ENCODE data around the gene PTPN1.

The PTPN1 gene

DNA sequence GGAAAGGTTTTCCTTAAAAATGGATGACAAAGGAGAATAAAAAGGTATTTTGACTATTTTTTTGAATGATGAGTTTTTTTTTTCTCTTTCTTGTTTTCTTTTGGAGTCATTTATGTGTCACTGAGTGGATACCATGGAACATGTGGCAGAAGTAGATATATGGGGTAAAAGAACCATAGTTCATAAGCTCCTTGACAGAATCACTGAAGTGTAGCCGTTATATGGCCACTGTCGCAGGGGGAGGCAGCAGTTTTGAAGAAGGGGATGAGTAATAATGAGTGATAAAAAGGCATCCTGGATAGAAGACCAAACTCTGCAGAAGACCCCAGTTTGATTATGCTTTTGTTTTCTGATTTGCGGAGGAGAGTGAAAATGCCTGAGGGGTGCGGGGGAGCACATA lies 15.5 kb downstream of the PTPN1 start:
- Histone ChIP-seq H3K4me3 (ENCODE audit: low read length, poor library complexity, severe bottlenecking) (no peak overlapping the region), H3K4me2 (ENCODE audit: low read depth, low read length, poor library complexity, severe bottlenecking) (no peak overlapping the region), H3K4me1 (ENCODE audit: insufficient read depth, low read length, poor library complexity, severe bottlenecking) (peaks cover 51% of the 10 kb centered on the region), H3K9me3 (ENCODE audit: insufficient read depth, low read depth, low read length) (no peaks in the 10 kb centered on the region), H3F3A (ENCODE audit: low read depth) (no peaks in the 10 kb centered on the region), H4K20me1 (ENCODE audit: insufficient read depth, low read length, poor library complexity, severe bottlenecking) (peaks cover 35% of the 10 kb centered on the region), H3K79me2 (ENCODE audit: insufficient read depth, low read length) (peaks cover 93% of the 10 kb centered on the region), H2AFZ (ENCODE audit: low read length) (no peak overlapping the region), H3K27me3 (ENCODE audit: insufficient read depth, low read length, poor library complexity, severe bottlenecking) (no peaks in the 10 kb centered on the region), H3K9me2 (replicated peaks; ENCODE audit: low read depth, low read length) (no peaks in the 10 kb centered on the region), H3K36me3 (ENCODE audit: insufficient read depth, low read length) (no peaks in the 10 kb centered on the region; the same call in 1 of the 2 replicates), H3K9ac (ENCODE audit: low read depth, low read length, poor library complexity, severe bottlenecking) (no peak overlapping the region)
- TF ChIP-seq, protein P1, sequence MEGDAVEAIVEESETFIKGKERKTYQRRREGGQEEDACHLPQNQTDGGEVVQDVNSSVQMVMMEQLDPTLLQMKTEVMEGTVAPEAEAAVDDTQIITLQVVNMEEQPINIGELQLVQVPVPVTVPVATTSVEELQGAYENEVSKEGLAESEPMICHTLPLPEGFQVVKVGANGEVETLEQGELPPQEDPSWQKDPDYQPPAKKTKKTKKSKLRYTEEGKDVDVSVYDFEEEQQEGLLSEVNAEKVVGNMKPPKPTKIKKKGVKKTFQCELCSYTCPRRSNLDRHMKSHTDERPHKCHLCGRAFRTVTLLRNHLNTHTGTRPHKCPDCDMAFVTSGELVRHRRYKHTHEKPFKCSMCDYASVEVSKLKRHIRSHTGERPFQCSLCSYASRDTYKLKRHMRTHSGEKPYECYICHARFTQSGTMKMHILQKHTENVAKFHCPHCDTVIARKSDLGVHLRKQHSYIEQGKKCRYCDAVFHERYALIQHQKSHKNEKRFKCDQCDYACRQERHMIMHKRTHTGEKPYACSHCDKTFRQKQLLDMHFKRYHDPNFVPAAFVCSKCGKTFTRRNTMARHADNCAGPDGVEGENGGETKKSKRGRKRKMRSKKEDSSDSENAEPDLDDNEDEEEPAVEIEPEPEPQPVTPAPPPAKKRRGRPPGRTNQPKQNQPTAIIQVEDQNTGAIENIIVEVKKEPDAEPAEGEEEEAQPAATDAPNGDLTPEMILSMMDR (conservative IDR thresholded peaks at IDR 0.05; ENCODE audit: low read length): no peak
- TF ChIP-seq EZH2phosphoT487 (IDR thresholded peaks at IDR 0.05; ENCODE audit: borderline replicate concordance): no peak

DNA sequence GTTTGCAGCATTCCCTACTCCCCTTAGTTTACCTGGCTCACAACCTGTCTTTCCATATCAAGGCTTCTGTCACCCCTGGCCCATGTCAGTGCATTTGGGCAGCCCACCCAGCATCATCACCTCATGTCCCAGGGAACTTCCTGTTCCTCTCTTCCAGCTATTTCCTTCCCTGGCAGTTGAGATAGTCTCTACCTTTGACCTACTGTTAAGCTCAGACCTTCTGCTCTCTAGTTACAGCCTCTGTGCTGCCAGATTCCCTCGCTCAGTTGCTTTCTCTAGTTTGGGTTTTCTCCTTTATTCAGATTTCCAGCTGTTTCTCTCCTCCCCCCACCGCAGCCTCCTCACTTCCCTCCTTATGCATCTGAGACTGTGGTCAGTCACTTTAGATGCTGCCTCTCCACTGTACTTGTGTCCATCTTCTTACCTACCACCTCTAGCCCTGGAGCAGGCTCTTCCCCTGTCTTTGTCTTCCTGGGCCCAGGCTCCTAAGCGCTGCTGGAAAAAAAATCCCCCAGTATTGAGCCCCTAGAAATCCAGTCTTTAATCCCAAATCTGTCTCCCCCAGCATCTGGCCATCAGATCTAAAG lies 16.3 kb downstream of the PTPN1 start:
- H3K9ac ChIP-seq (ENCODE audit: low read depth, low read length, poor library complexity, severe bottlenecking): no peak overlapping the region
- H3K4me2 ChIP-seq (ENCODE audit: low read depth, low read length, poor library complexity, severe bottlenecking): no peak overlapping the region
- no peak overlapping the region for H2AFZ ChIP-seq (ENCODE audit: low read length)
- H3F3A ChIP-seq (ENCODE audit: low read depth): no peaks in the 10 kb centered on the region
- H3K4me3 ChIP-seq (ENCODE audit: low read length, poor library complexity, severe bottlenecking): no peak overlapping the region
- peaks cover 43% of the 10 kb centered on the region for H3K4me1 ChIP-seq (ENCODE audit: insufficient read depth, low read length, poor library complexity, severe bottlenecking)
- H3K36me3 ChIP-seq (ENCODE audit: insufficient read depth, low read length): no peaks in the 10 kb centered on the region; the same call in 1 of the 2 replicates
- H4K20me1 ChIP-seq (ENCODE audit: insufficient read depth, low read length, poor library complexity, severe bottlenecking): peaks cover 35% of the 10 kb centered on the region
- no peaks in the 10 kb centered on the region for H3K9me3 ChIP-seq (ENCODE audit: insufficient read depth, low read depth, low read length)
- peaks cover 93% of the 10 kb centered on the region for H3K79me2 ChIP-seq (ENCODE audit: insufficient read depth, low read length)
- H3K9me2 ChIP-seq (replicated peaks; ENCODE audit: low read depth, low read length): no peaks in the 10 kb centered on the region
- no peaks in the 10 kb centered on the region for H3K27me3 ChIP-seq (ENCODE audit: insufficient read depth, low read length, poor library complexity, severe bottlenecking)
- TF ChIP-seq EZH2phosphoT487 (IDR thresholded peaks at IDR 0.05; ENCODE audit: borderline replicate concordance): no peak
- TF ChIP-seq, protein P1 (conservative IDR thresholded peaks at IDR 0.05; ENCODE audit: low read length): no peak

DNA sequence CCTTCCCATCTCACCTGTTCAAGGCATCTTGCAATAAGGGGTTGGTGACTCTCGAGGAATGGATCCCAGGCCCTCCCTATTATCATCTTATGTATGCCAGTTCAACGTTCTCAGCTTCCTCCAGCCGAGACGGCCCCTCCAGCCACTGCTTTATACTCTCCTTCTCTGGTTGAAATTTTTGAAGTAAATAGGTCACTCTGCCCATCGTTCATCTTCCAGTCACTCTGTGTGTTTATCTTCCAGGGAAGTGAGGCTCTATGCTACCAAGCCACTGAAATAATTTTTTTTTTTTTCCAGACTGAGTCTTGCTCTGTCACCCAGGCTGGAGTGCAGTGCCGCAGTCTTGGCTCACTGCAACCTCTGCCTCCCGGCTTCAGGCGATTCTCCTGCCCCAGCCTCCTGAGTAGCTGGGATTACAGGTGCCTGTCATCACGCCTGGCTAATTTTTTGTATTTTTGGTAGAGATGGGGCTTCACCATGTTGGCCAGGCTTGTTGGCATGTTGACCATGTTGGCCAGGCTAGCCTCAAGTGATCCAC lies 17.0 kb downstream of the PTPN1 start:
- peaks cover 93% of the 10 kb centered on the region for H3K79me2 ChIP-seq (ENCODE audit: insufficient read depth, low read length)
- H3K4me3 ChIP-seq (ENCODE audit: low read length, poor library complexity, severe bottlenecking): no peak overlapping the region
- TF ChIP-seq EZH2phosphoT487 (IDR thresholded peaks at IDR 0.05; ENCODE audit: borderline replicate concordance): no peak
- TF ChIP-seq, protein P1 (conservative IDR thresholded peaks at IDR 0.05; ENCODE audit: low read length): no peak
- no peaks in the 10 kb centered on the region for H3K27me3 ChIP-seq (ENCODE audit: insufficient read depth, low read length, poor library complexity, severe bottlenecking)
- no peak overlapping the region for H3K4me2 ChIP-seq (ENCODE audit: low read depth, low read length, poor library complexity, severe bottlenecking)
- H3K4me1 ChIP-seq (ENCODE audit: insufficient read depth, low read length, poor library complexity, severe bottlenecking): peaks cover 37% of the 10 kb centered on the region
- no peaks in the 10 kb centered on the region for H3F3A ChIP-seq (ENCODE audit: low read depth)
- no peaks in the 10 kb centered on the region for H3K9me2 ChIP-seq (replicated peaks; ENCODE audit: low read depth, low read length)
- no peaks in the 10 kb centered on the region; the same call in 1 of the 2 replicates for H3K36me3 ChIP-seq (ENCODE audit: insufficient read depth, low read length)
- peaks cover 32% of the 10 kb centered on the region for H4K20me1 ChIP-seq (ENCODE audit: insufficient read depth, low read length, poor library complexity, severe bottlenecking)
- no peaks in the 10 kb centered on the region for H3K9me3 ChIP-seq (ENCODE audit: insufficient read depth, low read depth, low read length)
- no peak overlapping the region for H2AFZ ChIP-seq (ENCODE audit: low read length)
- H3K9ac ChIP-seq (ENCODE audit: low read depth, low read length, poor library complexity, severe bottlenecking): no peak overlapping the region
